Type B pancreatic cell (in vitro differentiated cells): ENCODE data around the gene CFAP53. TPM values are rescaled to one million over a fixed set of nuclear protein-coding genes. Genes with fewer than 3 reads are reported as not detected.

Experiments used
- DNase-seq: peaks from one replicate; pipeline ENCODE4 v3.0.0; 2021; ENCODE audit warnings: mixed read lengths; ENCODE audit not compliant: unreplicated experiment; ENCODE audit errors: extremely low spot score
- H3K27ac Mint-ChIP-seq: 2 replicates; pipeline ENCODE4 v1.8.0; 2021; ENCODE audit warnings: mild to moderate bottlenecking, mixed read lengths
- H3K27me3 Mint-ChIP-seq: 2 replicates; pipeline ENCODE4 v1.8.0; 2021; ENCODE audit warnings: mixed read lengths
- H3K36me3 Mint-ChIP-seq: 2 replicates; pipeline ENCODE4 v1.8.0; 2021; ENCODE audit warnings: mixed read lengths
- H3K4me1 Mint-ChIP-seq: one replicate; pipeline ENCODE4 v1.8.0; 2021; ENCODE audit warnings: mixed read lengths; ENCODE audit not compliant: unreplicated experiment
- H3K4me3 Mint-ChIP-seq: 2 replicates; pipeline ENCODE4 v1.8.0; 2021; ENCODE audit warnings: mild to moderate bottlenecking, mixed read lengths
- H3K9me3 Mint-ChIP-seq: 2 replicates; pipeline ENCODE4 v1.8.0; 2021; ENCODE audit warnings: mixed read lengths
- total RNA-seq: library from RNA; stranded (reverse); gene quantifications from 2 replicates; pipeline ENCODE4 v1.2.1, GENCODE V29; 2021; ENCODE audit warnings: low replicate concordance
- TF ChIP-seq, protein P1 (sequence below): fragments of 200-600 bp; sonication (generic); conservative IDR thresholded peaks from 2 replicates; pipeline ENCODE4 v1.5.0; 2021; ENCODE audit warnings: antibody characterized with exemption, mild to moderate bottlenecking

The CFAP53 gene
- total RNA-seq, 1 donor from 2014 or later = 1.1 TPM

DNA sequence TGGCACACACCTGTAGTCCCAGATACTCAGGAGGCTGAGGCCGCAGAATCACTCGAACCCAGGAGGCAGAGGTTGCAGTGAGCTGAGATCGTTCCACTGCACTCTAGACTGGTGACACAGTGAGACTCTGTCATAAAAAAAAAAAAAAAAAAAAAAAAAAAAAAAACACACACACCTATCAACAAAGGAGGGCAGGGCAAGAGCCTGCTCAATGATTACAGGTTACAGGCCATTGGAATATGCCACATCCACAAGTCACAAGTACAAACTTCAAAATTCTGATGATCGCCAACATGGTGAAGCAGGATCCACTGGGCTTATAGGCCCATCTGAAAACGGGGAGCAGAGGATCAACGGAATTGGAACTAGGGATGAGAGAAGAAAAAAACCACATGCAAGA is 77.6 kb downstream of the CFAP53 start:
- TF ChIP-seq, protein P1, sequence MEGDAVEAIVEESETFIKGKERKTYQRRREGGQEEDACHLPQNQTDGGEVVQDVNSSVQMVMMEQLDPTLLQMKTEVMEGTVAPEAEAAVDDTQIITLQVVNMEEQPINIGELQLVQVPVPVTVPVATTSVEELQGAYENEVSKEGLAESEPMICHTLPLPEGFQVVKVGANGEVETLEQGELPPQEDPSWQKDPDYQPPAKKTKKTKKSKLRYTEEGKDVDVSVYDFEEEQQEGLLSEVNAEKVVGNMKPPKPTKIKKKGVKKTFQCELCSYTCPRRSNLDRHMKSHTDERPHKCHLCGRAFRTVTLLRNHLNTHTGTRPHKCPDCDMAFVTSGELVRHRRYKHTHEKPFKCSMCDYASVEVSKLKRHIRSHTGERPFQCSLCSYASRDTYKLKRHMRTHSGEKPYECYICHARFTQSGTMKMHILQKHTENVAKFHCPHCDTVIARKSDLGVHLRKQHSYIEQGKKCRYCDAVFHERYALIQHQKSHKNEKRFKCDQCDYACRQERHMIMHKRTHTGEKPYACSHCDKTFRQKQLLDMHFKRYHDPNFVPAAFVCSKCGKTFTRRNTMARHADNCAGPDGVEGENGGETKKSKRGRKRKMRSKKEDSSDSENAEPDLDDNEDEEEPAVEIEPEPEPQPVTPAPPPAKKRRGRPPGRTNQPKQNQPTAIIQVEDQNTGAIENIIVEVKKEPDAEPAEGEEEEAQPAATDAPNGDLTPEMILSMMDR = no peak
- Mint-ChIP-seq H3K27ac (peak overlapping the region; percentile 10), H3K4me3 (no peak overlapping the region), H3K27me3 (peaks cover 48% of the 10 kb centered on the region), H3K36me3 (no peaks in the 10 kb centered on the region), H3K9me3 (no peaks in the 10 kb centered on the region), H3K4me1 (peaks cover 7% of the 10 kb centered on the region)
- DNase-seq = no peak

DNA sequence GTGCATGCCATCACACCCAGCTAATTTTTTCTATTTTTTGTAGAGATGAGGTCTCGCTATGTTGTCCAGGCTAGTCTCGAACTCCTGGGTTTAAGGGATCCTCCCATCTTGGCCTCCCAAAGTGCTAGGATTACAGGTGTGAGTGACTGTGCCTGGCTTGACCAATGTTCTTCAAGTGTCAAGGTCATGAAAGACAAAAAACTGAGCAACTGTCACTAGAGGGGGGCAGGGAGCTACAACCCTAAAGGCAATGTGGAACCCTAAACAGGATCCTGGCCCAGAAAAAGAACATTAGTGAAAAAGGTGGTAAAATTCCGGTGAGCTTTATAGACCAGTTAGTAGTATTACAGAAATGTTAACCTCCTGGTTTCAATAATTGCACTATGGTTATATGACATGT is 78.6 kb downstream of the CFAP53 start:
- TF ChIP-seq, protein P1 = no peak
- H3K4me3 Mint-ChIP-seq = no peak overlapping the region
- peaks cover 11% of the 10 kb centered on the region for H3K4me1 Mint-ChIP-seq
- H3K36me3 Mint-ChIP-seq = no peaks in the 10 kb centered on the region
- H3K9me3 Mint-ChIP-seq = no peaks in the 10 kb centered on the region
- H3K27me3 Mint-ChIP-seq = peaks cover 38% of the 10 kb centered on the region
- H3K27ac Mint-ChIP-seq = no peak overlapping the region
- DNase-seq = no peak

GRCh38 chr18:50186385-50186784 is 79.9 kb downstream of the CFAP53 start:
- Mint-ChIP-seq H3K4me3 (no peak overlapping the region), H3K27ac (no peak overlapping the region), H3K9me3 (no peaks in the 10 kb centered on the region), H3K27me3 (peaks cover 27% of the 10 kb centered on the region), H3K36me3 (no peaks in the 10 kb centered on the region), H3K4me1 (peaks cover 11% of the 10 kb centered on the region)
- no peak for DNase-seq
- TF ChIP-seq, protein P1 = no peak

- H3K27me3 Mint-ChIP-seq = peaks cover 3% of the 10 kb centered on the region
- no peaks in the 10 kb centered on the region for H3K36me3 Mint-ChIP-seq
- peak overlapping the region; percentile 50 for H3K27ac Mint-ChIP-seq
- TF ChIP-seq, protein P1 = no peak
- H3K4me3 Mint-ChIP-seq = no peak overlapping the region
- no peaks in the 10 kb centered on the region for H3K9me3 Mint-ChIP-seq
- H3K4me1 Mint-ChIP-seq = peaks cover 11% of the 10 kb centered on the region
- no peak for DNase-seq
Measured at GRCh38 chr18:50183556-50183955, 82.7 kb downstream of the CFAP53 start.

DNA sequence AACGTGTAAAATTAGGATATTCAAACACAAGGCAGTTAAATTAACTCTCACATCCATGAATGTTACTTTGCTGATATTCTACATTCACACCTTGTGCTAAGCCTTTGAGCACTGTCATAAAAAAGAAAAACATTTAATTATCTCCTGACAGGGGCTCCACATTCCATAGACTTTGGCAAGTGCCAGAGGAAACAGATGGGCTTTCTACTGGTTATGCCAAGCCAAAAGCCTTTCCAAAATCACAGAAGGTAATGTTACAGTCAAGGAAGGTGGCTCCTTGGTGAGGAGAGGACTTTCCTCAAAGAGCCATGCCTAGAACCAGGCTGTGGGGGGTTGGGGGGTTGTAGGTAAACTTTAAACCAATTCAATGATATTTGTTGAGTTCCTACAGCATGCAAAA is 83.8 kb downstream of the CFAP53 start:
- Mint-ChIP-seq H3K36me3 (no peaks in the 10 kb centered on the region), H3K27me3 (peaks cover 3% of the 10 kb centered on the region), H3K4me3 (no peak overlapping the region), H3K4me1 (peaks cover 11% of the 10 kb centered on the region), H3K27ac (no peak overlapping the region), H3K9me3 (no peaks in the 10 kb centered on the region)
- TF ChIP-seq, protein P1 = no peak
- no peak for DNase-seq

DNA sequence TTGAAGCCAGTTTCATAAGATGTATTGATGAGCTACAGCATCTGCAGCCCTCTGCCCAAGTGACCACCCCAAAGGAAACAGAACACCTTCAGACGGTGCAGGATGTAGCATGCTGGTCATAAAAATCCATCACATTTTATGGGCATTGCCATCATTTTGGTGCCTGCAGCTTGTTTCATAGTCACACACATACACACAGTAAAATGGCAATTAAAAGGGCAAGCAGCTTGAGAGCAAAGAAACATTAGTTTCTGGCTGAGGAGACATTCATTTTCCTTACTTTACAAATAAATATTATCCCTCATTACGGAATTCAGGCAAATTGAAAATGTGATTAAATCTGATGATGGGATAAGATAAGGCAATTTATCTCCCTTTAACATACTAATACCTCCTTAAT is 84.7 kb downstream of the CFAP53 start:
- TF ChIP-seq, protein P1 = no peak
- no peaks in the 10 kb centered on the region for H3K9me3 Mint-ChIP-seq

More for the DNA sequence above, 84.7 kb downstream of the CFAP53 start:
- H3K27me3 Mint-ChIP-seq = no peaks in the 10 kb centered on the region
- no peak overlapping the region for H3K4me3 Mint-ChIP-seq
- no peak overlapping the region for H3K27ac Mint-ChIP-seq
- peaks cover 15% of the 10 kb centered on the region for H3K4me1 Mint-ChIP-seq
- DNase-seq = no peak
- H3K36me3 Mint-ChIP-seq = no peaks in the 10 kb centered on the region
